HG03108 (cell line): Measurements from ENCODE around the gene ATP8B3.

Experiments used
- ATAC-seq: cut with Tn5 transposase; IDR thresholded peaks from one replicate; pipeline ENCODE4 v1.9.1; 2021; ENCODE audit warnings: moderate library complexity; ENCODE audit not compliant: unreplicated experiment

Gene ATP8B3

DNA sequence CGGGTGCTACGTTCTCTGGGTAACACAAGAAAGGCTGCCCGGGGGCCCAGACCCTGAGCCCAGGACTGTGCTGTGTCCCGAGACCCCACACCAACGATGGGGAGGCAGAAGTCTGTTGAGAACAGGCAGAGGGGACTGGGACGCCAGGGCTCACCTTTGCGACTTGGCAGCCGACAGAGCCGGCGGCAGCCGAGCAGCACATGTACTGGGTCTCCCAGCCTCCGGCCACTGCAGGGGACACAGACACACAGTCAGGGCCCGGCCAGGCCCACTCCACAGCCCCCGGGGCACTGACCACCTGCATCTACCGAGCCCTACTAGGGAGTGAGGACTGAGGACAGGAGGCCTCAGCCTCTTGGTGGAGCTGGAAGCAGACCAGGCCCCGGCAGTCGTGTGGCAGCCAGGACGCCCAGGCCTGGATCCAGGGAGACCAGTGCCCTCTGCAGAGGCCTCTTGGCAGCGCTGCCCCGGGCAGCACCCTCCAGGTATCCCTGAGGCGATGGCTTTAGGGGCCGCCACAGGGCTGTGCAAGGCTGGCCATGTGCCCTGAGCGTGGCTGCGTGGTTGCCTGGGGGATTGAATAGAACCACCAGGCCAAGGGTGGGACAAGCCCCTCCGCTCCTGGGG, 5.6 kb upstream of the ATP8B3 start:
- no peak for ATAC-seq

DNA sequence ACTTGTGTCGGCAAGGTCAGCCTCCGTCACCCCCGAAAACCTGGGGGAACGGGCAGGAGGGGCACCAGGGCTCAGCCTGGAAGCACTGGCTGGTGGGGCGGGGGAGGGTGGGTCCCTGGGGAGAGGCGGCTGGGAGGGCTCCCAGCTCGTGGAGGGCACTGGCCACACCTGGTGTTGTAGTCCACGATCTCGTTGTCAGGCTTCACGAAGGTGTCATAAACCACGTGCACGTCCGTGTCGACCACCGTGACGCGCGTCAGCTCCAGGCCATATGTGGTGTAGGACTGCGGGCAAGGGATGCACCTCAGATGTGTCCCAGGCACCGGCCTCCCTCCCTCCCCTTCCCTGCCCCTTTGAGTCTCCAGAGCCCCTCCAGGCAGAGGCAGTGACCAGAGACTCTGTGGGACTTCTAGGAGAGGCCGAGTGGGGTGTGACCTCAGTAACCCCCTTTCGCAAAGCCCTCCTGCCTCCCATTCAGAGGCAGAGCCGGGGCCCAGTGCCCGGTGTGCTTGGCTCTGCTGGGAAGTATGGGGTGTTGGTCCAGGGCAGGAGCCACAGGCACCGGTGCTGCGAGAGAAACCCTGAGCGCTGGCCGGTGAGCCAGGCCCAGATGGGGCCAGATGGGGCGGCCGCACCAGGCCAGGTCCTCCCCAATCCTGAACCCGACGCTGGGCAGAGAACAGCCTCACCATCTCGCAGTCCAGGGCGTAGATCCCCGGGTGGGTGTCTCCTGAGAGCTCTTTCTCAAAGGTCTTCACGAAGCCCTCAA, 4.6 kb upstream of the ATP8B3 start:
- no peak for ATAC-seq

- no peak for ATAC-seq
Measured at GRCh38 chr19:1815605-1816529, 3.8 kb upstream of the ATP8B3 start.

DNA sequence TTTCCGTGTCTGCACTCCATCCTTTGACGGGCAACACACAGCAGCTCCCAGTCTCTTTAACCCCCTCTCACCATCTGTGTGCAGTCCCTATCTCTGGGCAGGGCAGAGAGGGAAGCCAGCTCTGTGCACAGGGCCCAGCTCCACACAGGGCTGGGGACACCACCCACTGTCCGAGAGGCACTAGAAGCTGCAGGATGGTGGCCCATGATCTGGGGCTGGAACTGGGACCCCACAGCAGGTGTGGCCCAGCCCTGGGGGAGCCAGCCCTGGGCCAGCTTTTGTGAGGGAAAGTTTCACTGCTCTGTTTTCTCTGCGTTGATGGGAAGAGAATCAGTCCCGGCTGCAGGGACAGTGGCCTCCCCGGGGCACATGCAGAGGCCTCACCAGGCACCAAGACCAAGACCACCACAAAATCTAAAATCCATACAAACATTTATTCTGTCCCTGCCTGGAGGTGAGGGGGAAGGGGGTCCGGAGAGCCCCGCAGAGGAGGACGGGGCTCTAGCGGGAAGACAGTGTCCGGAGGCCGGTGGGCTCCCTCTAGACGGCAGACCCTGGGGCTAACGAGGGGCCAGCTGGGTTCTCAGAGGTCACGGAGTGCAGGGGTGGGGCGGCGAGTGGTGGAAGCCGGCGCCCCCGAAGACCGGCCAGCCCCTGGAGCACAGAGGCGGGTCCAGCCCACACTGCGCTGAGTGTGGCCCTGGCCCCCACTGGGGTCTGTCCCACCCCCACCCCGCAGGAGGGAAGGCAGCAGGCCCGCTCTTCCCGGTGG, 2.9 kb upstream of the ATP8B3 start:
- no peak for ATAC-seq

- ATAC-seq: no peak
Measured at GRCh38 chr19:1814391-1814790, 2.3 kb upstream of the ATP8B3 start.

DNA sequence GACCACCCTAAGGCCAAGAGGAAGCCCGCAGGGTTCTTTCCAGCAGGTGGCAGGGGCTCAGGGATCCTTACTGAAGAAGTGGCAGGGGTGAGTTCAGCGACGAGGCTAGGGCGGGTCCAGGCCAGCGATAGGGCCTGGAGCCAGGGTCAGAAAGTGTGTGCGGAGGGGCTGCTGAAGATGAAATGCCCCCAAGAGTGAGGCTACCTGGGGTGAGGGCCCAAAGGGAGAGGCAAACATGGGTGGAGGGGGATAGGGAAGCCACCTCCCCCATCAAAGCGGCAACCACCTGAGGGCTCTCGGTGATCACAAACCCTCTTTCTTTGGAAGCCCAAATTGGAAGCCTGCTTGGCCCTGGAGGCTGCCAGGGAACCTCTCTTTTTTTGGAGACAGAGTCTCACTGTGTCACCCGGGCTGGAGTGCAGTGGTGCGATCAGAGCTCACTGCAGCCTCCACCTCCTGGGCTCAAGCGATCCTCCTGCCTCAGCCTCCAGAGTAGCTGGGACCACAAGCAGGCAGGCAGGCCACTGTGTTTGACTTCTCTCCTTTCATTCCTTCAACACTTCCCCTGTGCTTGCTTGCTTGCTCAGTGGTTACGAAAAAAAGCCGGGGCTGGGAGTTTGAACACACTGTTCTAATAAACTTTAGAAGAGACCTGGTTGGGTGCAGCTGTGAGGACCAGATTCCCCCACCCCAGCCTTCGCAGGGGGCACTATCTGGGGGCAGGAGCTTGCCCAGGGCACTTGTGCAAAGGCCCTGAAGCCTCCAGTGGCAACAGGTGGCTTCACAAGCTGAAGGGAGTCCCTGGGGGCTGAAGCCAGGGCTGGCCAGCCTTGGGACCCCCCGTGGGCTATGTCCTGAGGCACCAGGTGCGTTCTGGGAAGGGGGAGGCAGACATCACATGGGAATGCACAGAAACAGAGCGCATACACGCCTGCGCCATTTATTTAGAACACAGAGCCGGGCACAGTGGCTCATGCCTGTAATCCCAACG, 1.4 kb upstream of the ATP8B3 start:
- ATAC-seq: no peak

DNA sequence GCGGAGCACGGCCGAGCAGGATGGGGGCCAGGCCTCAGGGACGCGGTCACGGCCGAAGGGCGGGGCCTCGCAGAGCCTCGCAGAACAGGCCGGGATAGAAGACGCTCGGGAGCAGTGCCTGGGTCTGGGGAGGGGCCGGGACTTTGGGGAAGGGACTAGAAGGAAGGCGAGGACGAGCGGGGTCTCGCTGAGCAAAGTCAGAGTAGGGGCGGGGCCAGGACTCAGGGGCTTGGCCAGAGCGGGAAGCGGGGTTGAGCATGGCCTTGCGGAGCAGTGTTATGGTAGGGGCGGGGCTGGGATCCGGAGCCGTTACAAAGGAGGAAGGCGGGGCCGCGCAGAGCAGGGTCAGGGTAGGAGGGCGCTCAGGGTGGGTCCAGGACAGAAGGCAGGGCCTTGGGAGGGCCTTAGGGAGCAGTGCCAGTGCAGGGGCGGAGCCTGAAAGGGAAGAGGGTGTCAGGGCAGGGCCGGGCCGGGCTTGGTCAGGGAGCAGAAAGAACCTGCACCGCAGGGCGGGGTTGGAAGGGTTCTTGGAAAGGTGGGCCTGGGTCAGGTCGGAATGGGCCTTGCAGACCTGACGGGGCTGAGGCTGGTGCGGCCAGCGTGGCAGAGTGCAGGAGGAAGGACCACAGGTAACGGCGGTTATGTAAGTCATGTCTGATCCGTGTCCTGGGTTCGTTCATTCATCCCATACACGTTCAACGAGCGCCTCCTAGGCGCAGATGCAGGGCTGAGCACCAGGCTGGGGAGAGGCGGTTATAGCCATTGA, 533 bp upstream of the ATP8B3 start:
- ATAC-seq: peak; percentile 82

- ATAC-seq: no peak
Measured at GRCh38 chr19:1811472-1811894, 593 bp downstream of the ATP8B3 start.

GRCh38 chr19:1810439-1811160, 1.5 kb downstream of the ATP8B3 start:
- no peak for ATAC-seq

DNA sequence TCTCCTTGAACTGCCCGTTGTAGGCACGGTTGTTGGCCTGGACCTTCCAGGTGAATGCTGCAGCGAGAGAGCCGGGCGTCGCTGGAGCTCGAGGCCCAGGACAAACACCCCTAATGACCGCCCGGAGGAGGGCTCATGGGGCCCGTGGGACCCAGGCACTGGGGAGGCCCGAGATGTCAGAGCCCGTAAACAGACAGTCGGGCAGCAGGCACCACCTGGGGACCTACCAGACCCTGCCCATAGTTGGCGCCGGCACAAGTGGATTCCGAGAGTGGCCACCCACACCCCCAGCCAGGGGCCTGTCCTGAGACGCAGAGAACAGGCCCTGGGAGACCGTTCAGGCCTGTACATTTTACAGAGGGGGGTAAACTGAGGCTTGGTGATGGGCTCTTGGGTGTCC, 2.4 kb downstream of the ATP8B3 start:
- no peak for ATAC-seq

DNA sequence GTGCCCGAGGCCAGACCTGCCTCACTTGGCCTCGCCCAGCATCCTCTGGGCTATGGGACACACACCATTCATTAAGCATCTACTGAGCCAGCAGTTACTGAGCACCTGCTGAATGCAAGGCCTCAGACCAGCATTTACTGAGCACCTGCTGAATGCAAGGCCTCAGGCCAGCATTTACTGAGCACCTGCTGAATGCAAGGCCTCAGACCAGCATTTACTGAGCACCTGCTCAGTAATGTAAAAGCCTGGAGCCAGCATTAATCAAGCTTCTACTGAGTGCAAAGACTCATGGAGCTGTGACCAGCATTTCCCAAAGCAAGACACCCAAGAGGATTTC, 3.7 kb downstream of the ATP8B3 start:
- no peak for ATAC-seq

DNA sequence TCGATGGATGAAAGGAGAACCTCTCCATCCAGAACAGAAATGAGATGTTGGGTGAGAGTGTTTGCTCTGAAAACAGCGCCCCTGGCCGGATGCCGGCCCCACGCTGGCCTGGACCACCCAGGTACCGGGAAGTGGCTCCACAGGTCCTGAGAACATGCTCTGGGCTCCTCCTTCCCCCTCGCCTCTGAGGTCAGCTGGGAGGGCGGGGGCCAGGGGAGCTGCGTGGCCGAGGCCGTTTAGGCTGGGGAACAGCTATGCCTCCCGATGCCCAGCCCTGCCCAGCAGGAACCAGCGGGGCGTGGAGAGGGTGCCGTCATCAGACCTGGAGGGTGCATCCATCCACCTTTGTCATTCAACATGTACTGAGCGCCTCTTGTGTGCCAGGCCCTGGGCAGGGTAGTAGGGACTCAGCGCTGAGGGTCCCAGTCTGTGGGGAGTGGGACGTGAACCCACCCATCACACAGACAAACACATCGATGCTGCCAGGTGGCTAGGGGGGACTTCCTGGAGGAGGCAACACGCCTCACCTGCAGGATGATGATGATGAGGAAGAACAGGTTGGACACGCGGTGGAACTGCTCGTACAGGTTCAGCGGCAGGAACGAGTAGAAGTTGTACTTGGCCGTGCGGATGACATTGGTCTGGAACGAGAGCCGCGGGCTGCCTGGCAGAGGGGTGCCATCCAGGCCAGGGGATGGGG, 4.2 kb downstream of the ATP8B3 start:
- no peak for ATAC-seq

DNA sequence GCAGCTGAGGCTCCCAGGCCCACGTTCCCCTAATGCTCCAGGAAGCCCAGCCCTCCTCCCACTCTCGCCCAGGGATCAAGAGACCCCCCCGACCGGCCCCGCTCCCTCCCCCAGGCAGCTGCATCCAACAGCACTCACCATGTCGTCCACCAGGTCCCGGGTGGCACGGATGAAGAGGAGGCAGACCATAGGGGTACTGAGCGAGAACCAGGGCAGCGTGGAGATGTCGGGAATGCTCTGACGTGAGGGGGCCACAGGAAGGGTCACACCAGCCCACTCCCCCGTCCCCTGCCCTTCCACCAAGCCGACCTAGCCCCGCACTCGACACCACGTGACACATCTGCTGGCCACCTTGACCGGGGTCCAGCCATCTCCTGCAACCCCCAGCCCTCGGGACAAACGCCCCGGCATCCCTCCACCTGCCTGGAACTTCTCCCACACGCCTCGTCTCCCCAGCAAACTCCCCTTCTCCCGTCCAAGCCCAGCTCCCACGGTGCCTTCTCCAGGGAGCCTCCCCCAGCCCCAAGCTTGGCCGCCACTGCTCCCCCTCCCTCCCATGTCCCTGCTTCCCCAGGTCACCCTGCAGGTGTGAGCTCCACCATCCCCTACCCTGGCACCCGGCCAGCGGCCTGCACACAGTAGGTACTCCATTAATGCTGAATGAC, 4.9 kb downstream of the ATP8B3 start:
- no peak for ATAC-seq

GRCh38 chr19:1806184-1807029, 5.7 kb downstream of the ATP8B3 start:
- ATAC-seq: no peak

DNA sequence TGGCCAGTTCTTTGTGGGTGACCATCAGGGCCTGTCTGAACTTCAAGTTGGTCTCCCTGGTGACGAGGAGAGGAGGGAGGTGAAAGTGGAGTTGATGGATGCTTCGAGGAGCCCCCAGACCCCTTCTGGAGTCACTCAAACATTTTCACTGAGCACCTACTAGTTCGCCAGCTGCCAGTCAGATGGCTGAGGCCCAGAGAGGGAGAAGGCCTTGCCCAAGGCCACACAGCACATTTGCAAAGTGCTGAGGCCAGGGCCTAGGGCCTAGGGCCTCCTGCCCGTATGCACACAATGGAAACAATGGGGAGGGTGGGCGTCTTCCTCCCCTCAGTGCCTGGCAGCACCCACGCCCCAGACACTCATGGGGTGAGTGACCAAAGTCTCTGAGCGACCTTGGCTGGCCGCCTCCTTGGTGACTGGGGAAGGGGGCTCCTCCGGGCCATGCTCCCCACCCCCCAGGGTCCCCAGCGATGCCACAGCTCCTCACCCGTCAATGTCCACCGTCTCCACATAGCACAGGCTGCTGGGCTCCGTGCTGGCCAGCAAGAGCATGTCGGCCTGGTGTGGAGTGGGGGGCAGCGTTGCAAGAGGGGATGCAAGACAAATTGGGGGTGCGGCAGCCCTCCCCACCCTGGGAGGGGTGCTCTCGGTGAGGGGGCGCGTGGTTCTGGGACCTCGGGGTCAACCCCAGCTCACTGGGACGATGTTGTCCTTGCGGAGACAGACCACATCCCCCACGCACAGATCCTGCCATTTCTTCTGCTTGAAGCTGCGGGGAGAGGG, 6.5 kb downstream of the ATP8B3 start:
- ATAC-seq: no peak

DNA sequence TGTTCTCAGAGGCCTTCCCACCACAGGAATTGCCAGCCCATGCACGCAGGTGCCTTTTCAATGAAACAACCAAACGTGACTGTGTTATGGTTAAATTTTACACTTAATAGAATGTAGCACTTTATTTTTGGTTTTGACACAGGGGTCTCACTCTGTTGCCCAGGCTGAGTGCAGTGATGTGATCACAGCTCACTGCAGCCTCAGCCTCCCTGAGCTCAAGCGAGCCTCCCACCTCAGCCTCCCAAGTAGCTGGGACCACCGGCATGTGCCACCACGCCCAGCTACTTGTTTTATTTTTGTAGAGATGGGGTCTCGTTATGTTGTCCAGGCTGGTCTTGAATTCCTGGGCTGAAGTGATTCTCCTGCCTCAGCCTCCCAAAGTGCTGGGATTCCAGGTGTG, 7.2 kb downstream of the ATP8B3 start:
- ATAC-seq: no peak
